ENCODE data around the gene DTL. TPM values are rescaled to one million over a fixed set of nuclear protein-coding genes. Genes with fewer than 3 reads are reported as not detected.

The DTL gene
- total RNA-seq, 3 donors from 2014 or later (not counting 1 experiment from before 2014, with no cell fraction given): 1.1 to 4.0 (median 3.3) TPM

DNA sequence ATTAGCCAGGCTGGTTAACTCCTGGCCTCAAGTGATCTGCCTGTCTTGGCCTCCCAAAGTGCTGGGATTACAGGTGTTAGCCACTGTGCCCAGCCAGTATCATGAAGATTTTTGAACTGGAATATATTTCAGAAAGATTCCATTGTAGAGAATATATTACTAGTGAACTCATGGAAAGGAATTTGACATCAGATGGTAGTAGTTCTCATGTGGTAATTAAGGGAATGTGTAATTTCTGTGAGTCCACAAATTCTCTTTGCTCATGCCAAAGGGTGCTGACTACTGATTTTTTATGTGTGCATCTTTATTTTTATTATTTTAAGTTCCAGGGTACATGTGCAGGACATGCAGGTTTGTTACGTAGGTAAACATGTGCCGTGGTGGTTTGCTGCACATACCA lies 10.4 kb downstream of the DTL start:
- Mint-ChIP-seq H3K36me3 (no peaks in the 10 kb centered on the region), H3K9me3 (no peaks in the 10 kb centered on the region), H3K27ac (no peak overlapping the region), H3K27me3 (ENCODE audit: low read depth in 2 of 2) (no peaks in the 10 kb centered on the region), H3K4me3 (no peak overlapping the region), H3K4me1 (peaks cover 0 to 2% of the 10 kb centered on the region in 2 donors)
- 96% methylated on average over 2 of the region's 2 CpGs for WGBS (ENCODE audit: insufficient coverage)
- DNase-seq: no peak
- H3K27ac ChIP-seq (ENCODE audit: low read length): no peak overlapping the region
- no peak for ATAC-seq
- intact Hi-C loops (cut with micrococcal nuclease): no loop called here
- H3K4me1 ChIP-seq (ENCODE audit: control insufficient read depth, insufficient read depth, low read length): no peaks in the 10 kb centered on the region
- TF ChIP-seq, protein P1, sequence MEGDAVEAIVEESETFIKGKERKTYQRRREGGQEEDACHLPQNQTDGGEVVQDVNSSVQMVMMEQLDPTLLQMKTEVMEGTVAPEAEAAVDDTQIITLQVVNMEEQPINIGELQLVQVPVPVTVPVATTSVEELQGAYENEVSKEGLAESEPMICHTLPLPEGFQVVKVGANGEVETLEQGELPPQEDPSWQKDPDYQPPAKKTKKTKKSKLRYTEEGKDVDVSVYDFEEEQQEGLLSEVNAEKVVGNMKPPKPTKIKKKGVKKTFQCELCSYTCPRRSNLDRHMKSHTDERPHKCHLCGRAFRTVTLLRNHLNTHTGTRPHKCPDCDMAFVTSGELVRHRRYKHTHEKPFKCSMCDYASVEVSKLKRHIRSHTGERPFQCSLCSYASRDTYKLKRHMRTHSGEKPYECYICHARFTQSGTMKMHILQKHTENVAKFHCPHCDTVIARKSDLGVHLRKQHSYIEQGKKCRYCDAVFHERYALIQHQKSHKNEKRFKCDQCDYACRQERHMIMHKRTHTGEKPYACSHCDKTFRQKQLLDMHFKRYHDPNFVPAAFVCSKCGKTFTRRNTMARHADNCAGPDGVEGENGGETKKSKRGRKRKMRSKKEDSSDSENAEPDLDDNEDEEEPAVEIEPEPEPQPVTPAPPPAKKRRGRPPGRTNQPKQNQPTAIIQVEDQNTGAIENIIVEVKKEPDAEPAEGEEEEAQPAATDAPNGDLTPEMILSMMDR (IDR thresholded peaks at IDR 0.05): no peak
- H3K9me3 ChIP-seq (ENCODE audit: control insufficient read depth, insufficient read depth, low read length): no peaks in the 10 kb centered on the region
- no peak overlapping the region for H3K4me3 ChIP-seq (ENCODE audit: low read length)
- H3K36me3 ChIP-seq (ENCODE audit: control insufficient read depth, insufficient read depth, low read length): no peaks in the 10 kb centered on the region
- H3K27me3 ChIP-seq (ENCODE audit: control insufficient read depth, insufficient read depth, low read length): no peaks in the 10 kb centered on the region

DNA sequence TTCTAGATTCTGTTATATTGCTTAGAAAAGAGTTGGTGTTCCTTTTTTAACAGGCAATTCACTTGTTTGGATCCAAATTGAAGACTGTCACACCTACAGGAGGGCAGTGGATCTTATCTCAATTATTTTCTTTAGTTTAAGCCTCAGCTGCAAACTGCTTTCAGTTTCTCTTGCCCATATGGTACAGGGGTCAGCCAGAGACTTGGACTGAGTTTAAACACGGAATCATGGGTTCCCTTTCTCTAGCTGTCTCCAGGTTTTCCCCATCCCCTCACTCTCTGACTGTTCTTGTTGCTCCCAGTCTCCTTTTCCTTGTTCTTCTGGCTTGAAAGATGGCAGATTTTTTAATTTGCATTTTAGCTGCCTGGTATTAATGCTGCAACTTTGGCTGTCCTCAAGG lies 18.4 kb downstream of the DTL start:
- Mint-ChIP-seq H3K27ac (peak overlapping the region; percentile 16 to 64), H3K4me3 (no peak overlapping the region)

DNA sequence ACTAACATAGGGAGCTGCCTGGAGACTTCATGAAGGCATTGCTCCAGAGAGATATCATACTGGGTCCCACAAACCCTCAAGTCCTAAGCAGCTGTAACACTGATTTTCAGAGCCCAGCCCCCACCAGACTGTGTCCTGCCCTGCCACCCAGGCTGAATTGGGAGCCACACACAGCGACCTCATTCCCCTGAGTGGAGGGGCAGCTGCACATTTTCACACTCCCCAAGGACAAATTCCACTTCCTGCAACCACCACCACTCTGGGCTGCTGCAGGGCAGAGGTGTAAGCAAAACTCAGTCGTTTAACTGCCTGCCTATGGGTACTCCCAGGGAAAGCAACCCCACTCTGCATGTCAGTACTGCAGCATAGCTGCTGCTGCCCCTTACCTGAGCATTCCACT lies 19.8 kb downstream of the DTL start:
- TF ChIP-seq, protein P1 (IDR thresholded peaks at IDR 0.05): no peak
- H3K9me3 ChIP-seq (ENCODE audit: control insufficient read depth, insufficient read depth, low read length): peaks cover 3% of the 10 kb centered on the region
- DNase-seq (no peak), ATAC-seq (peak in 1 of 3 donors; percentile 45)
- H3K4me1 ChIP-seq (ENCODE audit: control insufficient read depth, insufficient read depth, low read length): peaks cover 10% of the 10 kb centered on the region
- H3K27ac Mint-ChIP-seq: no peak overlapping the region
- peaks cover 18 to 20% of the 10 kb centered on the region in 2 donors for H3K4me1 Mint-ChIP-seq
- H3K36me3 ChIP-seq (ENCODE audit: control insufficient read depth, insufficient read depth, low read length): no peaks in the 10 kb centered on the region
- intact Hi-C loops (cut with micrococcal nuclease): no loop called here
- no peaks in the 10 kb centered on the region for H3K27me3 ChIP-seq (ENCODE audit: control insufficient read depth, insufficient read depth, low read length)
- H3K36me3 Mint-ChIP-seq: peaks cover 23% of the 10 kb centered on the region
- WGBS (ENCODE audit: insufficient coverage): 28% methylated on average over 2 of the region's 2 CpGs
- no peaks in the 10 kb centered on the region for H3K27me3 Mint-ChIP-seq (ENCODE audit: low read depth in 2 of 2)
- H3K27ac ChIP-seq (ENCODE audit: low read length): no peak overlapping the region
- H3K4me3 ChIP-seq (ENCODE audit: low read length): no peak overlapping the region
- H3K9me3 Mint-ChIP-seq: peaks cover 7 to 13% of the 10 kb centered on the region in 2 donors
- no peak overlapping the region for H3K4me3 Mint-ChIP-seq

More for the DNA sequence above, 18.4 kb downstream of the DTL start:
- H3K4me1 ChIP-seq (ENCODE audit: control insufficient read depth, insufficient read depth, low read length): peaks cover 10% of the 10 kb centered on the region
- WGBS (ENCODE audit: insufficient coverage): 56% methylated on average over 1 of the region's 1 CpG
- H3K4me3 ChIP-seq (ENCODE audit: low read length): no peak overlapping the region
- Mint-ChIP-seq H3K27me3 (ENCODE audit: low read depth in 2 of 2) (no peaks in the 10 kb centered on the region), H3K36me3 (peaks cover 23% of the 10 kb centered on the region), H3K9me3 (peaks cover 7 to 13% of the 10 kb centered on the region in 2 donors), H3K4me1 (peaks cover 18 to 20% of the 10 kb centered on the region in 2 donors)
- intact Hi-C loops (cut with micrococcal nuclease): no loop called here
- H3K27ac ChIP-seq (ENCODE audit: low read length): no peak overlapping the region
- H3K9me3 ChIP-seq (ENCODE audit: control insufficient read depth, insufficient read depth, low read length): peaks cover 3% of the 10 kb centered on the region
- TF ChIP-seq, protein P1 (IDR thresholded peaks at IDR 0.05): no peak
- peak in 1 of 3 donors; percentile 37 for ATAC-seq
- no peaks in the 10 kb centered on the region for H3K27me3 ChIP-seq (ENCODE audit: control insufficient read depth, insufficient read depth, low read length)
- no peak for DNase-seq
- H3K36me3 ChIP-seq (ENCODE audit: control insufficient read depth, insufficient read depth, low read length): no peaks in the 10 kb centered on the region
